Measurements from ENCODE around the gene CERS2.

DNA sequence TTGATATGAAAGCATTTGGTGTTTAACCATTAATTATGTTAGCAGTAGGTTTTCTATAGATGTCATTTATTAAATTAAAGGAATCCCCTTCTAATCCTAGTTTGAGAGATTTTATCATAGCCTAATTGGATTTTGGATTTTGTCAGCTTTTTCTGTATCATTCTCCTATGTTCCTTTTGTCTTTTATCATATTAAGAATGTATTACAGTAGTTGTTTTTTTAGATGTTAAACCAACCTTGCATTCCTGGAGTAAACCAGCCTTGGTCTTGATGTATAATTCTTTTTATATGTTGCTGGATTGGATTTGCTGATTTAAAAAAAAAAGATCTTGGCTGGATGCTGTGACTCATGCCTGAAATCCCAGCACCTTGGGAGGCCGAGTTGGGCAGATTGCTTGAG, 42.9 kb downstream of the CERS2 start:
- TF ChIP-seq, protein P1, sequence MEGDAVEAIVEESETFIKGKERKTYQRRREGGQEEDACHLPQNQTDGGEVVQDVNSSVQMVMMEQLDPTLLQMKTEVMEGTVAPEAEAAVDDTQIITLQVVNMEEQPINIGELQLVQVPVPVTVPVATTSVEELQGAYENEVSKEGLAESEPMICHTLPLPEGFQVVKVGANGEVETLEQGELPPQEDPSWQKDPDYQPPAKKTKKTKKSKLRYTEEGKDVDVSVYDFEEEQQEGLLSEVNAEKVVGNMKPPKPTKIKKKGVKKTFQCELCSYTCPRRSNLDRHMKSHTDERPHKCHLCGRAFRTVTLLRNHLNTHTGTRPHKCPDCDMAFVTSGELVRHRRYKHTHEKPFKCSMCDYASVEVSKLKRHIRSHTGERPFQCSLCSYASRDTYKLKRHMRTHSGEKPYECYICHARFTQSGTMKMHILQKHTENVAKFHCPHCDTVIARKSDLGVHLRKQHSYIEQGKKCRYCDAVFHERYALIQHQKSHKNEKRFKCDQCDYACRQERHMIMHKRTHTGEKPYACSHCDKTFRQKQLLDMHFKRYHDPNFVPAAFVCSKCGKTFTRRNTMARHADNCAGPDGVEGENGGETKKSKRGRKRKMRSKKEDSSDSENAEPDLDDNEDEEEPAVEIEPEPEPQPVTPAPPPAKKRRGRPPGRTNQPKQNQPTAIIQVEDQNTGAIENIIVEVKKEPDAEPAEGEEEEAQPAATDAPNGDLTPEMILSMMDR (IDR thresholded peaks at IDR 0.05 in 8 of 11, conservative IDR thresholded peaks at IDR 0.05 in 3 of 11) = no peak
- TF ChIP-seq POLR2A (IDR thresholded peaks at IDR 0.05) = no peak

Measured in spleen (tissue), 7 donors.